Amniotic epithelial cell (primary cell): ENCODE data around the gene ALDH8A1.

Experiments used
- DNase-seq: peaks from one replicate; pipeline ENCODE4 v3.0.0-alpha.2; 2010; ENCODE audit warnings: low read depth

Gene ALDH8A1

DNA sequence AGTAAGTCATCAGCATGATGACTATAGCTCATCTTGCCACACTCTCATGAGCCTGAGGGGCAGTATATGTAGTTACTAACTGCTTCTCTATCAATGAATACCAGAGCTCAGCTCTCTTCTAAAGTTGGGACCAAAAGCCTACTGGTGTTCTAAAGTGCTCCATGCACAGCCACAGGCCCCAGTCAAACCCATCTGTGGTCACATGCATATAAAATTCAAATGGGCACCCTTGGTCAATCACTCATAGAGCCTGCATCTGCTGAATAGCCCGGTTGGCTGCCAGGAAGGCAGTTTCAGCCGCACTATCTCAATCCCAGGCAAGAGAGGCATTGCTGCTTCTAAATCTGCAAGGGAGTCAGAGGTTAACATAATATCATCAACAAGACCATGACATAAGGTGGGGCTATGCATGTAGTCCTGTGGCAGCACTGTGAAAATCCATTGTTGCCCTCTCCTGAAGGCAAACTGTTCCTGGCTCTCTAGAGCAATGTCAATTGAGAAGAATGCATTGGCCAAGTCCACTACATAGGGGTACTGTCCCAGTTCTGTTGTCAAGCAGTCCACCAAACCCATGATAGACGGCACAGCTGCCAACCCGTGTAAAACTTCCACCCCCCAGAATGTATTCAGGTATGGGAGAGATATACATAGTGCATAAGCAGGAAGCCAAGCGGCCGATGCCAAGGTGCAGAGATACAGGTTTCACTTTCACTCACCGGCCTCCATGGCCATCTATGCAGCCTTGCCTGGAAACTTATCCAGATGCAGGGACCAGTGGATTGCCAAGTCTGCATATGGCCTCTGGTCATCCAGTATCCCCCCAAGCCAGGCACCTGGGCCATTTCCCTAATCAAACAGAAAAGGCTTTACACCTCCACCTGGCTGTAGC lies 76.2 kb downstream of the ALDH8A1 start:
- no peak for DNase-seq

DNA sequence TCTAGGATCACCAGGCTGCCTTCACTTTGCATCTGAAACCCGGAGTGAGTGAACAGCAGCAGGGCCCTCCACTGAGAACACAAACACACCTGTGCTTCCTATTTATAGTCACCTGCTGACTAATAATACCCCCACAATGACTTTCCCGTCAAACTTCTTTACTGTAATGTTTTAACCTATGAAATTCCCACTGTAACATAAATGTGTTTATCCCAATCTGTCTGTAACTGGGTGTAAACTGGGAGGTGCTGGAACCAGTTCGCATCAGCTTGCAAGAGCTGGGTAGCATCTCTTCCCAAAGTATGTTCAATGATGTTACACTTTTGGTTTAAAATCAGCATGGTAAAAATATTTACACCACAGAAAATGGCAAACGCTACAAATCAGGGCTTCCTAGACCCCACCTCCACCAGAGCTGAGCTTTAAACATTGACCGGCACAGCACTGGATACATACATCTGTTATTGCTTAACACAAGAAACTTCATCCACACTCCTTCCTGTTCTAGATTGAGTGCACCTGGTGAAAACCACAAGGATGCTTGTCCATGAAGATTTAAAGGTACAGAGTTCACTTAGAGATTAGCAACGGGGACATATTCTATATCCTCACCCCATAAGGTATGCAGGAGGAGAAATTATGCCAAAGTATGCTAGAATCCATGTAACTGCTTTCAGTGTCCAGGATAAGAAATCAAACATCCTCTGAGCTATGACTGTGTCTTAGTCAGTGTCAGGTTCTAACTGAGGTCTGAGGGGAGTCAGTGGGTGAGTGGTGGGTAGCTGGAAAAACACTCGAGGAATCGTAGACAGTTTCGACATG lies 79.0 kb downstream of the ALDH8A1 start:
- peak; percentile 46 for DNase-seq

DNA sequence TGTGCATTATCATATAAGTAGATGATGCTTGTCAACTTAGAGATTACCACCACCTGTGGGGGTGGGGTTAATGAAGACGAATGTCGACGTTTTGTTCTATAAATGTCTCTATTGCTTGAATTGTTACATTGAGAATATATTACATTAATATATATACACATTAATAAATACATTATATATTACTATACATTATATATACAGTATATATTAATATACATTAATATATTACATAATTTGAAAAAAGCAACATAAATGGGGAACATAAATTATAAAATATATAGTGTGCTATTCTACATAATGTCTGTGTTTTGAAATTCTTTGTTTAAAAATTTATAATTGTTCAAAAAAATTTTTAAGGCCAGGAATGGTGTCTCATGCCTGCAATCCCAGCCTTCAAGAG lies 81.1 kb downstream of the ALDH8A1 start:
- DNase-seq: no peak
